CD4-positive, CD25-positive, alpha-beta regulatory T cell (primary cell): ENCODE data around the gene CRPPA. TPM values are rescaled to one million over a fixed set of nuclear protein-coding genes. Genes with fewer than 3 reads are reported as not detected.

ENCODE experiments used
- ATAC-seq, 2 donors: fragments of 150-1000 bp; cut with Tn5 transposase; one replicate each; pipeline ENCODE4 v1.10.0; 2021; ENCODE audit warnings: low read depth in 2 of 2, moderate number of reproducible peaks in 2 of 2, moderate library complexity in 1 of 2
- DNase-seq, 3 donors: peaks; one replicate each; pipeline versions ENCODE4 v3.0.0 to v3.0.0-alpha.2; 2012 to 2022; ENCODE audit warnings: mixed read lengths in 1 of 3
- H3K27ac ChIP-seq: one replicate; pipeline ENCODE4 v1.7.0; 2013; ENCODE audit warnings: mild to moderate bottlenecking, low read length; ENCODE audit not compliant: insufficient read depth, poor library complexity, severe bottlenecking
- H3K27me3 ChIP-seq: one replicate; pipeline ENCODE4 v1.7.0; 2013; ENCODE audit warnings: low read length; ENCODE audit not compliant: control insufficient read depth, insufficient read depth
- H3K36me3 ChIP-seq: one replicate; pipeline ENCODE4 v1.7.0; 2013; ENCODE audit warnings: mild to moderate bottlenecking, low read length, moderate library complexity; ENCODE audit not compliant: control insufficient read depth, insufficient read depth
- H3K4me1 ChIP-seq: 2 replicates; pipeline ENCODE4 v1.7.0; 2013; ENCODE audit warnings: mild to moderate bottlenecking, low read length; ENCODE audit not compliant: insufficient read depth, control insufficient read depth, poor library complexity, severe bottlenecking
- H3K4me3 ChIP-seq: one replicate; pipeline ENCODE4 v1.7.0; 2013; ENCODE audit warnings: low read depth, mild to moderate bottlenecking, low read length, moderate library complexity
- H3K9me3 ChIP-seq, 2 experiments: 1 replicate in 1 of 2; 2 replicates in 1 of 2; pipeline ENCODE4 v1.7.0; 2013; ENCODE audit warnings: low read length in 2 of 2, mild to moderate bottlenecking in 1 of 2, moderate library complexity in 1 of 2; ENCODE audit not compliant: control insufficient read depth in 2 of 2
- H3K27ac Mint-ChIP-seq, 3 donors: one replicate each; pipeline ENCODE4 v1.8.0; 2020 to 2022; ENCODE audit warnings: mild to moderate bottlenecking in 3 of 3, mixed read lengths in 3 of 3, moderate library complexity in 2 of 3
- H3K27me3 Mint-ChIP-seq: one replicate; pipeline ENCODE4 v1.8.0; 2022; ENCODE audit warnings: mild to moderate bottlenecking, mixed read lengths
- H3K36me3 Mint-ChIP-seq: one replicate; pipeline ENCODE4 v1.8.0; 2020; ENCODE audit warnings: mixed read lengths
- H3K4me1 Mint-ChIP-seq, 4 donors: one replicate each; pipeline ENCODE4 v1.8.0; 2020 to 2022; ENCODE audit warnings: mixed read lengths in 4 of 4, mild to moderate bottlenecking in 1 of 4
- H3K4me3 Mint-ChIP-seq, 4 donors: one replicate each; pipeline ENCODE4 v1.8.0; 2020 to 2022; ENCODE audit warnings: mild to moderate bottlenecking in 4 of 4, mixed read lengths in 4 of 4, moderate library complexity in 3 of 4
- H3K9me3 Mint-ChIP-seq, 7 donors: one replicate each; pipeline ENCODE4 v1.8.0; 2020 to 2022; ENCODE audit warnings: mixed read lengths in 7 of 7, mild to moderate bottlenecking in 3 of 7, moderate library complexity in 2 of 7
- polyA plus RNA-seq, 4 donors: library from polyadenylated mRNA; unstranded; fragments of 300-500 nt; fragmentation: Illumina TruSeq; gene quantifications; one replicate each; pipeline ENCODE4 v1.2.3, GENCODE V29; 2021
- total RNA-seq: library from RNA; stranded (reverse); gene quantifications from one replicate; pipeline ENCODE4 v1.2.3, GENCODE V29; 2022

The CRPPA gene
- total and polyA plus RNA-seq, 5 donors from 2014 or later: 0.03 to 0.17 (median 0.10) TPM; not detected in 1

DNA sequence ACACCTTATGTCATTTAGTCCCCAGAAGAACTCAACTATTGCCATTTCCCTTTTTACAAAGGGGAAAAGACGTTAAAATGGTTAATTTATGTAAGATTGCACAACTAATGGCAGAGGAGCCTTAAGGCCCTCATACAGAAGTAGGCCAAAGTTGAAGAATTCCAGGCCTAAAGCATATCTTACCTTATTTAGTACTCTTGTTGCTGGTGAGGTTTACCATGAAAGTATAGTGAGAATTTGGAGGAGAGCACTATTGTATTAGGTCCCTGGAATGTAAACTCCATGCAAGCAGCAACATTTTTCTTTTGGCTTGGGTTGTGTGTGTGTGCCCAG, 731 bp upstream of the CRPPA start:
- no peak for ATAC-seq
- peaks cover 10% of the 10 kb centered on the region for H3K4me1 ChIP-seq
- no peaks in the 10 kb centered on the region for H3K27me3 ChIP-seq
- H3K36me3 Mint-ChIP-seq: no peaks in the 10 kb centered on the region
- no peak overlapping the region for H3K4me3 ChIP-seq
- H3K9me3 ChIP-seq: no peaks in the 10 kb centered on the region
- H3K27ac Mint-ChIP-seq: peak overlapping the region in 1 of 3 donors; percentile 32
- DNase-seq: no peak
- peak overlapping the region; percentile 7 to 75 (median 69) for H3K4me3 Mint-ChIP-seq
- H3K9me3 Mint-ChIP-seq: peaks cover 0 to 1% (median 0%) of the 10 kb centered on the region in 7 donors
- peaks cover 0 to 16% (median 3%) of the 10 kb centered on the region in 4 donors for H3K4me1 Mint-ChIP-seq
- no peaks in the 10 kb centered on the region for H3K36me3 ChIP-seq
- H3K27me3 Mint-ChIP-seq: peaks cover 19% of the 10 kb centered on the region
- H3K27ac ChIP-seq: no peak overlapping the region

DNA sequence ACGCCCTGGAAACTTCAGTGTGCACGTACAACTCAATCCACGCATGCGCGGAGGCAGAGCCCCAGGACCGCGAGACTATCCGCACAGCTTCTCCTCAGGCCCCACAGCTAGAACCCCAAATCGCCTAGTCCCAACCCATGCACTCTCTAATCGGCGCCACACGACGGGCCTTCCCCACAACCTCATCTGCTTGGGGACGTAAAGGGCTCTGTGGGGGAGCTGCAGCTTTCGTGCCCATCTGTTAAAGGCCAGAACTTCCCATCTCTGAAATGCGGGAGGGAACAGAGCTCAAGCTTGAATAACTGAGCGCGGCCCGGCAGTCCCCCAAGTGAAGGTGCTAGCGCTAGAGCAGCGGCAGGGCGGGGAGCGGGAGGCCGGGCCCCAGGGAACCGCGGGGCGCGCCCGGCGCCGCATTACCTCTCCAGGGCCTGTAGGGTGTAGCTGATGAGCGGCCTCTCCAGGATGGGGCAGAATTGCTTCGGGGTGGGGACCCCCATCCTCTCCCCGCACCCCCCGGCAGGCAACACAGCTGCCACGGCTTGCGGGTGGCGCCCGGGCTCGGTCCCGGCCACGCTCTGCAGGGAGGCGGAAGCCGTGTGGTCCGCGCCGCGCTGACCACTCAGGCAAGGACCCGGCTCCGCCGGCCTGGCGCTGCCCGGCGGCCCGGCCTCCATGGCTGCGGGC, 547 bp downstream of the CRPPA start:
- ATAC-seq (peak; percentile 82 to 88), DNase-seq (peak; percentile 53 to 93 (median 83))
- H3K27me3 Mint-ChIP-seq: peaks cover 13% of the 10 kb centered on the region
- Histone ChIP-seq H3K27ac (peak overlapping the region; percentile 66), H3K36me3 (no peaks in the 10 kb centered on the region), H3K9me3 (no peaks in the 10 kb centered on the region), H3K4me1 (peaks cover 10% of the 10 kb centered on the region), H3K4me3 (peak overlapping the region; percentile 38), H3K27me3 (no peaks in the 10 kb centered on the region)
- H3K27ac Mint-ChIP-seq: peak overlapping the region; percentile 27 to 86 (median 82)
- H3K9me3 Mint-ChIP-seq: peaks cover 0 to 1% (median 0%) of the 10 kb centered on the region in 7 donors
- peak overlapping the region; percentile 78 to 91 (median 86) for H3K4me3 Mint-ChIP-seq
- no peaks in the 10 kb centered on the region for H3K36me3 Mint-ChIP-seq
- peaks cover 0 to 16% (median 3%) of the 10 kb centered on the region in 4 donors for H3K4me1 Mint-ChIP-seq

DNA sequence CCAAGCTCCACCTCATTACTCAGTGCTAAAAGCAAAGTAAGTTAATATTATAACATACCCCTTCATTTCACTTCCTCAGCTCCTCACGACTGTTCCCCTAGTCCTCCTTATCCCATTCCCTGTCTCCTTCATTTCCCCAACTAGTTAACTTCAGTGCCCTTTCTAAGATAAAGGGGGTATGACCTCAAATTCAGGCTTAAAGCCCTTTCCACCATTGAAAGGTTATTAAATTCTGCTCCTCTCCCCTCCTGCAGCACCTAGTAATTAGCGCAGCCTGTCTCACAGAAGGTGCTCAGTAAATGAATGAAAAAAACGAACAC, 1.0 kb downstream of the CRPPA start:
- peak overlapping the region; percentile 27 to 86 (median 82) for H3K27ac Mint-ChIP-seq
- H3K4me3 Mint-ChIP-seq: peak overlapping the region; percentile 78 to 91 (median 86)
- Histone ChIP-seq H3K27me3 (no peaks in the 10 kb centered on the region), H3K4me1 (peaks cover 10% of the 10 kb centered on the region), H3K9me3 (no peaks in the 10 kb centered on the region), H3K27ac (peak overlapping the region; percentile 66), H3K36me3 (no peaks in the 10 kb centered on the region), H3K4me3 (peak overlapping the region; percentile 38)
- peaks cover 10% of the 10 kb centered on the region for H3K27me3 Mint-ChIP-seq
- H3K4me1 Mint-ChIP-seq: peaks cover 0 to 16% (median 3%) of the 10 kb centered on the region in 4 donors
- ATAC-seq (no peak), DNase-seq (no peak)
- H3K9me3 Mint-ChIP-seq: peaks cover 0 to 1% (median 0%) of the 10 kb centered on the region in 7 donors
- no peaks in the 10 kb centered on the region for H3K36me3 Mint-ChIP-seq

DNA sequence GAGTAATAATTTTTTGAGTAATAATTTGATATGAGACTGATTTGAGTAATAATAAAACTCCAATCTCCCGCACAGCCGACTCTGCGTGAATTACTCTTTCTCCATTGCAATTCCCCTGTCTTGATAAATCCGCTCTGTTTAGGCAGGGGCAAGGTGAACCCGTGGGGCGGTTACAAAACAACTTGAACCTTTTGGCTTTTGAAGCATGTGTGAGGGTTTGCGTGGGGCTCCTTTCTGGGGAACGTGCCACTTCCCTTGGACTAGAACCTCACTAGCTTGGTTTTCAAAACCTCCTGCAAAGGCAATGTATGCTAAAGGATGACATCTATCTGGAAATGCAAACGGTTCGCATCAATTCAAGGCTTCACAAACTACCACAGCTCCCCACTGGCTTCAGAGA, 1.5 kb downstream of the CRPPA start:
- peak overlapping the region; percentile 66 for H3K27ac ChIP-seq
- peaks cover 0 to 1% (median 0%) of the 10 kb centered on the region in 7 donors for H3K9me3 Mint-ChIP-seq
- peak overlapping the region in 2 of 3 donors; percentile 38 to 82 for H3K27ac Mint-ChIP-seq
- peaks cover 10% of the 10 kb centered on the region for H3K4me1 ChIP-seq
- H3K27me3 Mint-ChIP-seq: peaks cover 10% of the 10 kb centered on the region
- H3K27me3 ChIP-seq: no peaks in the 10 kb centered on the region
- peaks cover 0 to 16% (median 3%) of the 10 kb centered on the region in 4 donors for H3K4me1 Mint-ChIP-seq
- no peaks in the 10 kb centered on the region for H3K36me3 ChIP-seq
- H3K9me3 ChIP-seq: no peaks in the 10 kb centered on the region
- DNase-seq: no peak
- no peak for ATAC-seq
- H3K36me3 Mint-ChIP-seq: no peaks in the 10 kb centered on the region
- H3K4me3 Mint-ChIP-seq: peak overlapping the region in 2 of 4 donors; percentile 86 to 87
- H3K4me3 ChIP-seq: no peak overlapping the region

DNA sequence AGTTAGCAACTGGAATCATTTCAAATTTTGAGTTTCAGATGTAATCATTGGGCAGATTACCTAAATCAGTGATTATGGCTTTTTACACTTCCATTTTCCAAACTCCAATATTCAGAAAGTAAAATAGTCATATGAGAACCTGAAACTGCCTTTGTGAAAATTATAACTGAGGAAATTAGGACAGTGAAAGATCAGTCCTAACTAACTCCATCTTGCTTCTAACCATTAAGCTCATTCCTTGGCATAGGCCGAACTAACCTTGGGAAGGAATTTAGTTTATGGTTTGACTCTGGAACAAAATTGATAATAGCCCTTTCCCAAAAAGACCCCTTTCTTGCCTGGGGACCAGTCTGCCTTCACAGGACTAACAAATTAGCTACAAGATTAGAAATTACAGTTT, 2.2 kb downstream of the CRPPA start:
- Mint-ChIP-seq H3K4me1 (peaks cover 0 to 16% (median 3%) of the 10 kb centered on the region in 4 donors), H3K27me3 (peaks cover 10% of the 10 kb centered on the region), H3K9me3 (peaks cover 0 to 1% (median 0%) of the 10 kb centered on the region in 7 donors), H3K4me3 (peak overlapping the region in 1 of 4 donors; percentile 26), H3K27ac (no peak overlapping the region), H3K36me3 (no peaks in the 10 kb centered on the region)
- Histone ChIP-seq H3K9me3 (no peaks in the 10 kb centered on the region), H3K27me3 (no peaks in the 10 kb centered on the region), H3K4me1 (peaks cover 10% of the 10 kb centered on the region), H3K36me3 (no peaks in the 10 kb centered on the region), H3K4me3 (no peak overlapping the region), H3K27ac (no peak overlapping the region)
- DNase-seq: no peak
- no peak for ATAC-seq

DNA sequence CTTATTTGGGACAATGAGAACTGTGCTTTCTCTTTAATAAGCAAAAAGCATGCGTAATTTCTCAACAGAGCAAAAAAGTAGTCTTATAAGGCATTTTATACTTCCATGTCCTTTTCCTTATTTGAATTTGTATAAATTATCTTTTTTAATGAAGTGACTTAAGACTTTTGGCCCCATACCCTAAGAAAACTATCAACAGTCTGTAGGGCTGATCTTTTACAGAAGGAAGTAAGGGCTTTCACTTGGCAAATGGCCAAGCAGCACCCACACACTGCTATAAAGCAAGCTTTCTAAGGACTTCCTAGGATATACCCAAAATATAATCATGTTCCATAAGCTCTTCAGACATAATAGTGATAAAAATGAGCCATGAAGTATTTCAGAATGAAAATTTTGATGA, 3.4 kb downstream of the CRPPA start:
- Mint-ChIP-seq H3K36me3 (no peaks in the 10 kb centered on the region), H3K4me3 (no peak overlapping the region), H3K27me3 (peaks cover 10% of the 10 kb centered on the region), H3K27ac (no peak overlapping the region), H3K9me3 (peaks cover 0 to 1% (median 0%) of the 10 kb centered on the region in 7 donors), H3K4me1 (peaks cover 0 to 16% (median 3%) of the 10 kb centered on the region in 4 donors)
- Histone ChIP-seq H3K9me3 (no peaks in the 10 kb centered on the region), H3K27me3 (no peaks in the 10 kb centered on the region), H3K27ac (no peak overlapping the region), H3K36me3 (no peaks in the 10 kb centered on the region), H3K4me3 (no peak overlapping the region), H3K4me1 (peaks cover 10% of the 10 kb centered on the region)
- ATAC-seq: no peak
- DNase-seq: no peak

DNA sequence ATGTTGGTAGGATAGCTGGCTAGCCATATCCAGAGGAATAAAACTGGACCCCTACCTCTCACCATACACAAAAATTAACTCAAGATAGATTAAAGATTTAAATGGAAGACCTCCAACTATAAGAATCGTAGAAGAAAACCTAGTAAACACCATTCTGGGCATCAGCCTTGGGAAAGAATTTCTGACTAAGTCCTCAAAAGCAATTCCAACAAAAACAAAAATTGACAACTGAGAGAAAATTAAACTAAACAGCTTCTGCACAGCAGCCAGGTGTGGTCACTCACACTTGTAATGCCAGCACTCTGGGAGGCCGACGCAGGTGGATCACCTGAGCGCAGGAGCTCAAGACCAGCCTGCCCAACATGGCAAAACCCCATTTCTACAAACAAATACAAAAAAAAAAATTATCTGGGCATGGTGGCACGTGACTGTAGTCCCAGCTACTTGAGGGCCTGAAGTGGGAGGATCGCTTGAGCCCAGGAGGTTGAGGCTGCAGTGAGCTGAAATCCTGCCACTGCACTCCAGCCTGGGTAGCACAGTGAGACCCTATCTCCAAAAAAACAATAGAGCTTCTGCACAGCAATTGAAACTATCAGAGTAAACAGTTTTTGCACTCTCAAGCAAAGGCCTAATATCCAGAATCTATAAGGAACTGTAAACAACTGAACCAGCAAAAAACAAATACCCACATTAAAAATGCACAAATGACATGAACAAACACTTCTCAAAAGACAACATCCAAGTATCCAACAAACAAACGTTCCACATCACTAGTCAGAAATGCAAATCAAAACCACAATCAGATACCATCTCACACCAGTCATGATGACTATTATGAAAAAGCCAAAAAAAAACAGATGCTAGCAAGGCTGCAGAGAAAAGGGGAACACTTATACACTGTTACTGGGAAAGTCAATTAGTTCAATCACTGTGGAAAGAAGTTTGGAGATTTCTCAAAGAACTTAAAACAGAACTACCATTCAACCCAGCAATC, 4.8 kb downstream of the CRPPA start:
- Mint-ChIP-seq H3K9me3 (peaks cover 0 to 1% (median 0%) of the 10 kb centered on the region in 7 donors), H3K36me3 (no peaks in the 10 kb centered on the region), H3K27ac (no peak overlapping the region), H3K4me1 (peaks cover 0 to 11% (median 3%) of the 10 kb centered on the region in 4 donors), H3K4me3 (no peak overlapping the region), H3K27me3 (peaks cover 4% of the 10 kb centered on the region)
- H3K36me3 ChIP-seq: no peaks in the 10 kb centered on the region
- ATAC-seq (no peak), DNase-seq (no peak)
- H3K4me1 ChIP-seq: peaks cover 10% of the 10 kb centered on the region
- no peaks in the 10 kb centered on the region for H3K27me3 ChIP-seq
- no peak overlapping the region for H3K4me3 ChIP-seq
- no peaks in the 10 kb centered on the region for H3K9me3 ChIP-seq
- H3K27ac ChIP-seq: no peak overlapping the region
